OCI-LY7 (cell line): ENCODE data around the gene PRCC. TPM values are rescaled to one million over a fixed set of nuclear protein-coding genes. Genes with fewer than 3 reads are reported as not detected.
A peak's percentile ranks its signal among the peaks of the same experiment; 100 is the strongest.

Experiments used
- BruUV-seq: library from RNA; stranded (reverse); fragments of 400-500 nt; replicated peaks from 2 replicates; lab custom pipeline; 2021; lab: Mats Ljungman, UMichigan
- CTCF ChIA-PET: fragments of 300-600 bp; sonication (Branson Sonifier 250); formaldehyde crosslinking; loops from one replicate; lab custom pipeline; 2022; ENCODE audit warnings: antibody characterized with exemption; ENCODE audit not compliant: unreplicated experiment; lab: Charles Lee
- POLR2A ChIA-PET: fragments of 300-600 bp; sonication (Branson Sonifier 250); formaldehyde crosslinking; loops from one replicate; lab custom pipeline; 2022; ENCODE audit warnings: antibody characterized with exemption; lab: Charles Lee
- DNase-seq: peaks from one replicate; pipeline ENCODE4 v3.0.0-alpha.2; 2015; ENCODE audit warnings: low spot score
- H2AFZ ChIP-seq: fragments of 200-600 bp; sonication (generic), shearing (Covaris generic); 2 replicates; pipeline ENCODE4 v1.6.1; 2014; ENCODE audit warnings: mild to moderate bottlenecking, antibody characterized with exemption, low read length, moderate library complexity
- H3K27ac ChIP-seq: fragments of 200-600 bp; sonication (generic); 2 replicates; pipeline ENCODE4 v1.5.1; 2014; ENCODE audit warnings: mixed run types, low read depth, mild to moderate bottlenecking, moderate library complexity, low read length, inconsistent platforms; ENCODE audit not compliant: poor library complexity, severe bottlenecking
- H3K36me3 ChIP-seq: fragments of 200-600 bp; sonication (generic); 2 replicates; pipeline ENCODE4 v1.6.1; 2014; ENCODE audit warnings: mild to moderate bottlenecking, antibody characterized with exemption, low read length, moderate library complexity, mixed read lengths; ENCODE audit not compliant: insufficient read depth
- H3K4me1 ChIP-seq: fragments of 200-600 bp; sonication (generic); 2 replicates; pipeline ENCODE4 v1.5.1; 2014; ENCODE audit warnings: mild to moderate bottlenecking, low read length; ENCODE audit not compliant: insufficient read depth, poor library complexity, severe bottlenecking
- H3K4me2 ChIP-seq: fragments of 200-600 bp; sonication (generic); 2 replicates; pipeline ENCODE4 v1.6.1; 2014; ENCODE audit warnings: mild to moderate bottlenecking, low read length
- H3K4me3 ChIP-seq: fragments of 200-600 bp; sonication (generic); 2 replicates; pipeline ENCODE4 v1.5.1; 2014; ENCODE audit warnings: mild to moderate bottlenecking, low read depth, low read length; ENCODE audit not compliant: poor library complexity, severe bottlenecking
- H3K79me2 ChIP-seq: fragments of 200-600 bp; sonication (generic); 2 replicates; pipeline ENCODE4 v1.6.1; 2016; ENCODE audit warnings: low read depth, mild to moderate bottlenecking, low read length, moderate library complexity, mixed read lengths; ENCODE audit not compliant: insufficient read depth
- H3K9me2 ChIP-seq: fragments of 200-600 bp; sonication (generic); 2 replicates; pipeline ENCODE4 v1.6.1; 2016; ENCODE audit warnings: mild to moderate bottlenecking, low read length, mixed read lengths; ENCODE audit not compliant: insufficient read depth
- H3K9me3 ChIP-seq: fragments of 200-600 bp; sonication (generic); 2 replicates; pipeline ENCODE4 v1.6.1; 2014; ENCODE audit warnings: mild to moderate bottlenecking, mixed run types, low read length, mixed read lengths
- H4K20me1 ChIP-seq: fragments of 200-600 bp; sonication (generic); 2 replicates; pipeline ENCODE4 v1.6.1; 2014; ENCODE audit warnings: mild to moderate bottlenecking, antibody characterized with exemption, low read length, moderate library complexity, mixed read lengths; ENCODE audit not compliant: insufficient read depth
- CTCF ChIP-seq: fragments of 200-600 bp; sonication (generic); conservative IDR thresholded peaks from 2 replicates; pipeline ENCODE4 v1.5.1; 2014; ENCODE audit warnings: mild to moderate bottlenecking, antibody characterized with exemption, low read length, moderate library complexity, mixed read lengths
- EZH2phosphoT487 ChIP-seq: fragments of 200-600 bp; sonication (generic); IDR thresholded peaks from 2 replicates; pipeline ENCODE4 v1.6.1; 2018; ENCODE audit warnings: low read depth, borderline replicate concordance, mild to moderate bottlenecking, mixed run types, antibody characterized with exemption, low read length, moderate library complexity, mixed read lengths
- intact Hi-C: fragments of 100-400 bp; cut with micrococcal nuclease; formaldehyde crosslinking; loops from one replicate; pipeline ENCODE4 v1.10.0; 2022; ENCODE audit not compliant: unreplicated experiment
- total RNA-seq, 2 experiments: library from RNA; depleted of rRNA in 1 of 2; stranded (reverse); fragments of >200 nt in 1 of 2; shearing (Covaris generic) in 1 of 2; gene quantifications; 2 replicates each; pipeline ENCODE4 v1.2.3, GENCODE V29; 2014 to 2022

The PRCC gene
- total RNA-seq, 2 experiments from 2014 or later = 54.0 to 82.9 TPM

GRCh38 chr1:156740237-156740740, 27.0 kb upstream of the PRCC start:
- H3K27ac ChIP-seq = peak overlapping the region; percentile 52
- intact Hi-C loops = no loop called here
- H3K9me3 ChIP-seq = no peaks in the 10 kb centered on the region
- H3K4me2 ChIP-seq = peak overlapping the region; percentile 75
- H3K36me3 ChIP-seq = peaks cover 85% of the 10 kb centered on the region
- peaks cover 18% of the 10 kb centered on the region; the same call in 1 of the 2 replicates for H3K79me2 ChIP-seq
- CTCF ChIA-PET = interaction anchor here (1.0 kb wide), 1 partner anchor 13 kb away, joined by 3 read pairs; no protein-coding TSS in a partner anchor
- peak; percentile 46 for DNase-seq
- BruUV-seq = no TSS peak
- H3K9me2 ChIP-seq = no peaks in the 10 kb centered on the region
- peak overlapping the region; percentile 74 for H3K4me3 ChIP-seq
- H4K20me1 ChIP-seq = no peaks in the 10 kb centered on the region
- peaks cover 20% of the 10 kb centered on the region for H3K4me1 ChIP-seq
- no peak for TF ChIP-seq CTCF
- no peak for TF ChIP-seq EZH2phosphoT487
- peak overlapping the region; percentile 7; the same call in 1 of the 2 replicates for H2AFZ ChIP-seq
- POLR2A ChIA-PET = interaction anchor here (0.6 to 2.7 kb wide), 7 partner anchors 11 to 1033 kb away, joined by 3 to 16 read pairs (median 6); partner anchors contain the start of genes HDGF, ISG20L2, METTL25B and PRCC

GRCh38 chr1:156740741-156741480, 26.4 kb upstream of the PRCC start, which contains the start of gene MRPL24:
Gene MRPL24, minus strand, starts transcription at chr1:156741088. Its CDS starts 2,384 bp downstream, at chr1:156738704.
- TF ChIP-seq EZH2phosphoT487 (no peak), CTCF (no peak)
- Histone ChIP-seq H3K9me2 (no peaks in the 10 kb centered on the region), H2AFZ (peak within 1 kb of the TSS; percentile 7; the same call in 1 of the 2 replicates), H3K4me3 (peak within 1 kb of the TSS; percentile 74), H3K79me2 (peaks cover 24% of the 10 kb centered on the region), H3K27ac (peak within 1 kb of the TSS; percentile 70), H3K4me2 (peak within 1 kb of the TSS; percentile 75), H3K9me3 (no peaks in the 10 kb centered on the region), H3K36me3 (peaks cover 86% of the 10 kb centered on the region), H3K4me1 (peaks cover 26% of the 10 kb centered on the region), H4K20me1 (peaks cover 4% of the 10 kb centered on the region; the same call in 1 of the 2 replicates)
- no TSS peak for BruUV-seq
- CTCF ChIA-PET = interaction anchor here (0.6 to 1.1 kb wide), 4 partner anchors 14 to 51 kb away, joined by 3 to 4 read pairs (median 3); no protein-coding TSS in a partner anchor
- peak; percentile 99 for DNase-seq
- intact Hi-C loops = loop anchor here (1.0 kb wide), 1 partner anchor 26 kb away; the partner anchor contains the start of gene PRCC
- POLR2A ChIA-PET = interaction anchor here (0.6 to 2.7 kb wide), 9 partner anchors 9 to 1033 kb away, joined by 3 to 16 read pairs (median 5); partner anchors contain the start of genes HDGF, ISG20L2, METTL25B and PRCC
